ENCODE results near the gene ERICH3.
"Not testable (repeated sequence)": the region's sequence is repeated elsewhere in the genome, so short reads cannot be mapped to it uniquely, and the experiment has no call there.

Gene ERICH3

GRCh38 chr1:74681449-74681848 lies 7.9 kb upstream of the ERICH3 start:
- no peak for DNase-seq (ENCODE audit: low read depth in 2 of 2, low spot score in 1 of 2)

- no peak for DNase-seq (ENCODE audit: low read depth in 2 of 2, low spot score in 1 of 2)
Observed at GRCh38 chr1:74681001-74681400, 7.4 kb upstream of the ERICH3 start.

GRCh38 chr1:74679811-74680210 lies 6.2 kb upstream of the ERICH3 start:
- DNase-seq (ENCODE audit: low read depth in 2 of 2, low spot score in 1 of 2): no peak

- DNase-seq (ENCODE audit: low read depth in 2 of 2, low spot score in 1 of 2): no peak
Observed at GRCh38 chr1:74677926-74678325, 4.3 kb upstream of the ERICH3 start.

- DNase-seq (ENCODE audit: low read depth in 2 of 2, low spot score in 1 of 2): no peak
Observed at GRCh38 chr1:74674278-74675048, 871 bp upstream of the ERICH3 start.

- not testable (repeated sequence) for DNase-seq (ENCODE audit: low read depth in 2 of 2, low spot score in 1 of 2)
Observed at GRCh38 chr1:74670866-74671265, 2.7 kb downstream of the ERICH3 start.

GRCh38 chr1:74654708-74655107 lies 18.9 kb downstream of the ERICH3 start:
- DNase-seq (ENCODE audit: low read depth in 2 of 2, low spot score in 1 of 2): no peak

- no peak for DNase-seq (ENCODE audit: low read depth in 2 of 2, low spot score in 1 of 2)
Observed at GRCh38 chr1:74652711-74653139, 20.9 kb downstream of the ERICH3 start.

GRCh38 chr1:74650561-74650960 lies 23.0 kb downstream of the ERICH3 start:
- DNase-seq (ENCODE audit: low read depth in 2 of 2, low spot score in 1 of 2): no peak

GRCh38 chr1:74641876-74642275 lies 31.7 kb downstream of the ERICH3 start:
- DNase-seq (ENCODE audit: low read depth in 2 of 2, low spot score in 1 of 2): no peak

GRCh38 chr1:74641161-74641560 lies 32.4 kb downstream of the ERICH3 start:
- no peak for DNase-seq (ENCODE audit: low read depth in 2 of 2, low spot score in 1 of 2)

- DNase-seq (ENCODE audit: low read depth in 2 of 2, low spot score in 1 of 2): no peak
Observed at GRCh38 chr1:74637296-74637695, 36.3 kb downstream of the ERICH3 start.

GRCh38 chr1:74629283-74629682 lies 44.3 kb downstream of the ERICH3 start:
- DNase-seq (ENCODE audit: low read depth in 2 of 2, low spot score in 1 of 2): no peak

- DNase-seq (ENCODE audit: low read depth in 2 of 2, low spot score in 1 of 2): no peak
Observed at GRCh38 chr1:74623716-74624115, 49.9 kb downstream of the ERICH3 start.

- no peak for DNase-seq (ENCODE audit: low read depth in 2 of 2, low spot score in 1 of 2)
Observed at GRCh38 chr1:74620242-74620641, 53.4 kb downstream of the ERICH3 start.

GRCh38 chr1:74618974-74619373 lies 54.6 kb downstream of the ERICH3 start:
- DNase-seq (ENCODE audit: low read depth in 2 of 2, low spot score in 1 of 2): no peak

- DNase-seq (ENCODE audit: low read depth in 2 of 2, low spot score in 1 of 2): no peak
Observed at GRCh38 chr1:74613894-74614293, 59.7 kb downstream of the ERICH3 start.

- no peak for DNase-seq (ENCODE audit: low read depth in 2 of 2, low spot score in 1 of 2)
Observed at GRCh38 chr1:74611887-74612286, 61.7 kb downstream of the ERICH3 start.

GRCh38 chr1:74610961-74611360 lies 62.6 kb downstream of the ERICH3 start:
- no peak for DNase-seq (ENCODE audit: low read depth in 2 of 2, low spot score in 1 of 2)

GRCh38 chr1:74609810-74610371 lies 63.7 kb downstream of the ERICH3 start:
- DNase-seq (ENCODE audit: low read depth in 2 of 2, low spot score in 1 of 2): no peak

- no peak for DNase-seq (ENCODE audit: low read depth in 2 of 2, low spot score in 1 of 2)
Observed at GRCh38 chr1:74596717-74597116, 76.9 kb downstream of the ERICH3 start.

- no peak for DNase-seq (ENCODE audit: low read depth in 2 of 2, low spot score in 1 of 2)
Observed at GRCh38 chr1:74593887-74594866, 79.4 kb downstream of the ERICH3 start.

All from stimulated activated CD8-positive, alpha-beta memory T cell treated with anti-CD3 and anti-CD28 coated beads, Interleukin-4, amount 100 ng/mL, for 1 hour (primary cell).